Glomerular endothelial cell (primary cell): ENCODE measurements around the gene PPP2R1B. TPM values are rescaled to one million over a fixed set of nuclear protein-coding genes. Genes with fewer than 3 reads are reported as not detected.

Source experiments
- DNase-seq: peaks from one replicate; pipeline ENCODE4 v3.0.0-alpha.2; 2011; ENCODE audit warnings: low read depth, low spot score; ENCODE audit errors: extremely low read depth
- total RNA-seq: library from RNA; depleted of rRNA; stranded (reverse); fragments of >200 nt; gene quantifications from 2 replicates; pipeline ENCODE4 v1.2.3, GENCODE V29; 2015

PPP2R1B gene
- total RNA-seq, 1 donor from 2014 or later, result 33.4 TPM

GRCh38 chr11:111698852-111699559 lies 67.2 kb downstream of the PPP2R1B start:
- no peak for DNase-seq

GRCh38 chr11:111697933-111698371 lies 68.2 kb downstream of the PPP2R1B start:
- DNase-seq, result no peak

DNA sequence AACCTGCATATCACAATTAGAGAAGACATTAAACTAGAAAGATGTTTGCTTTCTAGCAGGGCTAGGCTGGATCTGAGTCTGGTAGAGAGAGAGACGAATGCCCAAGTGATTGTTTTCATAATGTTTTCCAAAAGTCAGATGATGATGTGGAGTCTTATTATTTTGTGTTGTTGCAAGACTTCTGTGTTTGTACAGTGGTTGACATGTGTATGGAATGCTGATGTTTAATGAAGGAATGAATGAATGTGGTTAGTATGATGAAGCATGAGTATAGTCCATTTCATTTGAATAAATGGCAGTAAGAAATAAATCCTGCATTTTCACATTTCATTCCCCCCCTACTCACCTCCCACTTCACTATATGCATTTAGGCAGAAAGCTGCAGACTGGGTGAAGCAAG lies 69.6 kb downstream of the PPP2R1B start:
- DNase-seq, result no peak

- DNase-seq, result no peak
These were observed 71.3 kb downstream of the PPP2R1B start for GRCh38 chr11:111694851-111695250.

GRCh38 chr11:111693224-111693937 lies 72.8 kb downstream of the PPP2R1B start:
- no peak for DNase-seq

DNA sequence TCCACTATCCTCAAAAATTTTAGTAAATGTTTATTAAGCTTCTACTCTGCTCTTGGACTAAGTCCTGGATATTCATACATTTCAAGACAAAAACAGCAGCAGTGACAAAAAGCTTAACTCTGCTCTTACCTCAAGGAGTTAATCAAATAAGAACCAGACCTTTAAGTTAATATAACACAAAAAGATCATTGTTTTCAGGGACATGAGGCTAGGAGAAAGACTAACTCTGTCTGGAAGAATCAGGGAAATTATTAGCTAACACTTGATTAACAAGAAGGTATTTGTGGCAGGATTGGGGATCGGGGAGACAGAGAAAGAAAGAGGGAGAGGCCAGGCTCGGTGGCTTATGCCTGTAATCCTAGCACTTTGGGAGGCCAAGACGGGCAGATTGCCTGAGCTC lies 74.4 kb downstream of the PPP2R1B start:
- DNase-seq, result no peak

DNA sequence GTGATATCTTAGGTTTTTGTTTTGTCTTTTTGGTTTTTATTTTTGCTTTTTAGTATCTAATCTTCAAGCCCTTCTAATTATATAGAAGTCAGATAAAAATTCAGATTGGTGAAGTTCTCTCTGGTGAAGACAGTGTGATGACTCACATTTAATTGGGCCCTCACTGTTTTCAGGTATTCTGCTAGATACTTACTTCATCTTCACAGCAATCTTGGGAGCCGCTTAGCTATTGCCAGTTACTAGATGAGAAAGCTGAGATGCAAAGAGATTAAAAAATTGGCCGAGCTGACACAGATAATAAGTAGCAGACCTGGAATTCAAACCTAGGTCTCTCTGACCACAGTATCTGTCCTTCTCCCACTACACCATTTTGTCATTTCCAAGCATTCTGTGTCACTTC lies 75.0 kb downstream of the PPP2R1B start:
- no peak for DNase-seq

- DNase-seq, result no peak
These were observed 78.2 kb downstream of the PPP2R1B start for GRCh38 chr11:111688013-111688412.

DNA sequence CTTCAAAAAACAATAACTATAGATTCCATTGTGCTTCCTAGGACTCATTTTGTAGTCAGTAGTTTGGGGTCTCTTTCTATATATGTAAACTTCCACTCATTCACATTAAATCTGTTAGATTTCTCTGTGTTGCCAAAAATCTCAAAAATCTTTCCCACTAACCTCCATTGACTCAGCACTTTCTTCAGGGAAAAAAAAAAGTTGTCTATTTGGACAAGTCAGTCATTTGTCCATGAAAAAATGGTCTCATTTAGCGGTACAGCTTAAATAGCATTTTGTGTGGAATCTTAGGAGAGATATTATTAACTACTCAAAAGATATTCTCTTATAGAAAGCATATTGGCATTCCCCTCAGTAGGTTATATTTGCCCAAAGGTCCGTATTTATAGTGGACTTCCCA lies 81.9 kb downstream of the PPP2R1B start:
- DNase-seq, result no peak

- no peak for DNase-seq
These were observed 82.4 kb downstream of the PPP2R1B start for GRCh38 chr11:111683806-111684205.

DNA sequence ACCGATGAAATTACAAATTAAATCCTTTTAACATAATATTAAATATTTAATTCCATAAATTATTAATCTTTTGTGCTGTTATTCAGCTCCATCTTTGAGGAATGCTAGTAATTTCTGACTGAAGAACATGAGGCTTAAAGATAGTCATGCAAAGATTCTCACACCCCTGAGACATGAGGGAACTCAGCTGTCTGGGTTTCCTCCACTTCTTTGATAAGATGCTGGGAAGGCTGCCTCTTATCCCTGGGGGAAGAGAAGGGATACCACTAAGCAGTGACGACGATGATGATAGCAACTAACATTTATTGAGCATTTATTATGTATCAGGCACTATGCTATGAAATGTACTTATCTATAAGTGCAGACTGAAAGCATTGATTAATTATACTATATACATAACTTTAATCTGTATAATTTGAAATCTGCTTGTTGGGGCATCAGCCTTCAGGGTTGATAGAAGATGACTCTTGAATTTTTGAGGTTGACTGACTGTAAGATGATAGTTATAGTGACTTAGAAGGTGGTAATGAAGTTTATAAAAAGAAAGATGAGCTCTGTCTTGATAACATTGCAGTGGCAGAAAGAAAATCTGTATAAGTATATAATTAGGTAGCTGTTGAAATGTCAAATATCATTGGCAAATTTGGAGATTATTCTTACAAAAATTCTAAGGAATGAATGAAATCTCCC lies 85.6 kb downstream of the PPP2R1B start:
- DNase-seq, result no peak

Other genes starting within 250 kb of the PPP2R1B start
- 19.3 and 29.6 TPM in 2 replicates for gene LAYN, start 225.7 kb downstream of the PPP2R1B start, total RNA-seq
- 12.2 and 13.8 TPM in 2 replicates for gene SIK2, start 163.9 kb downstream of the PPP2R1B start, total RNA-seq
- 22.7 and 29.3 TPM in 2 replicates for gene ALG9, start 105.2 kb upstream of the PPP2R1B start, total RNA-seq
- 1.1 and 3.2 TPM in 2 replicates for gene FDXACB1, start 112.8 kb upstream of the PPP2R1B start, total RNA-seq
- 8.5 and 9.6 TPM in 2 replicates for gene CFAP68, start 113.2 kb upstream of the PPP2R1B start, total RNA-seq
- 2.1 and 5.0 TPM in 2 replicates for gene CRYAB, start 145.4 kb upstream of the PPP2R1B start, total RNA-seq
- 0.10 TPM in 1 of 2 replicates, not detected in the other for gene HSPB2, start 146.3 kb upstream of the PPP2R1B start, total RNA-seq
- 0.18 and 1.1 TPM in 2 replicates for gene C11orf52, start 152.5 kb upstream of the PPP2R1B start, total RNA-seq
- gene DIXDC1, start 171.0 kb upstream of the PPP2R1B start, total RNA-seq, result 7.9 and 12.1 TPM in 2 replicates